Bronchial epithelial cell (primary cell): ENCODE results near the gene GAS7. TPM values are rescaled to one million over a fixed set of nuclear protein-coding genes. Genes with fewer than 3 reads are reported as not detected.

Source experiments
- DNase-seq: peaks from one replicate; pipeline ENCODE4 v3.0.0-alpha.2; 2010; ENCODE audit warnings: low read depth
- FAIRE-seq: peaks from 2 replicates; lab custom pipeline; 2011; peaks lifted over from hg19 to GRCh38; lab: Jason Lieb, UNC
- H3K27me3 ChIP-seq: 2 replicates; pipeline ENCODE4 v1.5.1; 2011; ENCODE audit warnings: low read length; ENCODE audit not compliant: control insufficient read depth, insufficient read depth
- H3K36me3 ChIP-seq: 2 replicates; pipeline ENCODE4 v1.5.1; 2011; ENCODE audit warnings: low read length; ENCODE audit not compliant: control insufficient read depth, insufficient read depth
- H3K4me3 ChIP-seq: 2 replicates; pipeline ENCODE4 v1.5.1; 2011; ENCODE audit warnings: mild to moderate bottlenecking, low read depth, low read length, control low read depth
- total RNA-seq: library from RNA; depleted of rRNA; stranded (reverse); fragments of >200 nt; gene quantifications from 2 replicates; pipeline ENCODE4 v1.2.1, GENCODE V29; 2014
- TF ChIP-seq, protein P1 (sequence below): IDR thresholded peaks from 2 replicates; pipeline ENCODE4 v1.5.1; 2011; ENCODE audit warnings: mild to moderate bottlenecking, moderate library complexity, low read length, control low read depth, inconsistent platforms; ENCODE audit not compliant: insufficient read depth, severe bottlenecking

Gene GAS7
- total RNA-seq, 1 donor from 2014 or later, result 1.1 TPM

GRCh38 chr17:9994761-9995160 is 203.6 kb downstream of the GAS7 start:
- TF ChIP-seq, protein P1, sequence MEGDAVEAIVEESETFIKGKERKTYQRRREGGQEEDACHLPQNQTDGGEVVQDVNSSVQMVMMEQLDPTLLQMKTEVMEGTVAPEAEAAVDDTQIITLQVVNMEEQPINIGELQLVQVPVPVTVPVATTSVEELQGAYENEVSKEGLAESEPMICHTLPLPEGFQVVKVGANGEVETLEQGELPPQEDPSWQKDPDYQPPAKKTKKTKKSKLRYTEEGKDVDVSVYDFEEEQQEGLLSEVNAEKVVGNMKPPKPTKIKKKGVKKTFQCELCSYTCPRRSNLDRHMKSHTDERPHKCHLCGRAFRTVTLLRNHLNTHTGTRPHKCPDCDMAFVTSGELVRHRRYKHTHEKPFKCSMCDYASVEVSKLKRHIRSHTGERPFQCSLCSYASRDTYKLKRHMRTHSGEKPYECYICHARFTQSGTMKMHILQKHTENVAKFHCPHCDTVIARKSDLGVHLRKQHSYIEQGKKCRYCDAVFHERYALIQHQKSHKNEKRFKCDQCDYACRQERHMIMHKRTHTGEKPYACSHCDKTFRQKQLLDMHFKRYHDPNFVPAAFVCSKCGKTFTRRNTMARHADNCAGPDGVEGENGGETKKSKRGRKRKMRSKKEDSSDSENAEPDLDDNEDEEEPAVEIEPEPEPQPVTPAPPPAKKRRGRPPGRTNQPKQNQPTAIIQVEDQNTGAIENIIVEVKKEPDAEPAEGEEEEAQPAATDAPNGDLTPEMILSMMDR, result no peak
- no peak for FAIRE-seq

GRCh38 chr17:9991796-9992195 is 206.6 kb downstream of the GAS7 start:
- Histone ChIP-seq H3K36me3 (no peaks in the 10 kb centered on the region), H3K4me3 (no peak overlapping the region), H3K27me3 (no peaks in the 10 kb centered on the region)
- TF ChIP-seq, protein P1, result no peak
- FAIRE-seq (peak; percentile 80), DNase-seq (no peak)

More at GRCh38 chr17:9994761-9995160, 203.6 kb downstream of the GAS7 start:
- Histone ChIP-seq H3K36me3 (no peaks in the 10 kb centered on the region), H3K27me3 (no peaks in the 10 kb centered on the region), H3K4me3 (no peak overlapping the region)
- no peak for DNase-seq

- FAIRE-seq (no peak), DNase-seq (no peak)
- Histone ChIP-seq H3K4me3 (no peak overlapping the region), H3K27me3 (no peaks in the 10 kb centered on the region), H3K36me3 (no peaks in the 10 kb centered on the region)
- TF ChIP-seq, protein P1, result no peak
These were observed 207.1 kb downstream of the GAS7 start for GRCh38 chr17:9991351-9991750.

DNA sequence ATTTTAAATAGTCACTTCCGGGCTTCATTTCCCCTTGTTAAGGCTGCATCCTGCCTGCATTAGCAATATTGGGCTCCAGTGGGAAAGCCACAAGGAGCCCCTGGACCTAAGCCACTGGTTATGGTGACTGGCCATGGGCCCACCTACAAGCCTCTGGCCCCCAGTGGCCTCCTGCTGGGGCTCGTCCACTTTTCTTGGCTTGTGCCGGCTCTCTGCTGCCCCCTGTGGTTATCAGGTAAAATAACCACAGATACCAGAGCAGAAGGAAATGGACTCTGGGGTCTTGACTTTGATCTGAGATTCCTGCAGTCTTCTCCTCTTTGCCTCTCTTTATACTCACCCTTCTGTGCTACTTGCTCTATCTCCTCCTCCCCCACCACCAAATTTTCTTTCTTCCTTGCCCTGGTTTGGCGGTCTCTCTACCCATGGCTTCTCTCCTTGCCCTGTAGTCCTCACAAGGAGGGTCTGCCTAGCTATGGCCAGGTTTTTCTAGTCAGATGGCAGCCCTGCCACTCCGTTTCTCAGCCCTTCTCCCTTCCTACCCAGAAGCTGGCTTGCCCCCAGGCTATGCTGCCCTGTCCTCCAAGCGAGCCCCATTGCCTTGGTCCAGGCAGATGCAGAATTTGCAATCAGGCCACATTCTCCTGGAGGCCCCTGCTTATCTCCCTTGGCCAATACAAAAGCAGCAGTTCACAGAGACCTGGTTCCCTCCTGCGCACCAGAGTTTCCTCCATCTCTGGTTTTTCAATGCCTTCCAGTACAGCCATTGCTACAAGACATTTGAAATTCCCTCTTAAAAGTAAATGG is 210.4 kb downstream of the GAS7 start:
- TF ChIP-seq, protein P1, result peak; percentile 39
- no peak for FAIRE-seq
- no peaks in the 10 kb centered on the region for H3K36me3 ChIP-seq
- no peak for DNase-seq
- no peaks in the 10 kb centered on the region for H3K27me3 ChIP-seq
- H3K4me3 ChIP-seq, result no peak overlapping the region

DNA sequence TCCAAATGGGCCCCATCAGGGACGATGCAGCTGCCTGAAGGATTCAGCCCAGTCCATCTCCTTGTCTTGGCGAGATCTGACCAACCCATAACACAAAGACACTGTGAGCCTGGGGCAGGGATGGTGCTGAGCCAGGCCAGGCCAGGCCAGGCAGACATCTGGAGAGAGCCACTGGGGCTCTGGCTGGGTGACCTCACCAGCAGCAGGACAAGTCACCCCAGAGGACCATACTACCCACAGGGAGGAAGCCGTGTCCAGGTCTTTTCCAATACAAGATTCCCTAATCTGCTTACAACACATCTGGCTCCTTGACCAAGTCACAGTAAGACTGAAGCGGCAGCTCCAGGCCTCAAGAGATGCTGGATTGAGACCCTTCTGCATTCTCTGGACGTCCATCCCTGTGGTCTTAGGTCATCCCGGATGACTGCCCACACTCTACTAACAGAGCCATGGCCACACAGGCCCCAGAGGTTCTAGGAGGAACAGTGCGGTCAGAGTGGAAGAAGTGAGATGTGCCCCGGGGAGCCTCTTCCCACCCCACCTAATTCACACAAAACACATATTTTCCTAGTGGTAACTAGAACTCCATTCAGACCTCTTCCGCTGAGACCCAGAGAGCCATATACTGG is 211.5 kb downstream of the GAS7 start:
- TF ChIP-seq, protein P1, result no peak
- no peak for FAIRE-seq
- Histone ChIP-seq H3K4me3 (no peak overlapping the region), H3K36me3 (no peaks in the 10 kb centered on the region), H3K27me3 (no peaks in the 10 kb centered on the region)
- DNase-seq, result no peak
